Fibroblast of skin of abdomen (primary cell): Measurements from ENCODE around the gene HEATR1. TPM values are rescaled to one million over a fixed set of nuclear protein-coding genes. Genes with fewer than 3 reads are reported as not detected.
"Not testable (repeated sequence)": the region's sequence is repeated elsewhere in the genome, so short reads cannot be mapped to it uniquely, and the experiment has no call there.

Experiments used
- DNase-seq: peaks from one replicate; pipeline ENCODE4 v3.0.0-alpha.2; 2013
- polyA plus RNA-seq, 2 experiments: library from polyadenylated mRNA; unstranded; fragments of 120-200 nt; gene quantifications; one replicate each; pipeline ENCODE4 v1.2.1, GENCODE V29; 2013; ENCODE audit not compliant: insufficient read length in 2 of 2

HEATR1 gene
- 23.7 TPM for polyA plus RNA-seq (2013, experiment 1 of 2; ENCODE audit: insufficient read length)
- polyA plus RNA-seq (2013, experiment 2 of 2; ENCODE audit: insufficient read length), result 22.7 TPM

GRCh38 chr1:236603991-236604904 is at the start of gene HEATR1:
TSS of gene HEATR1 (minus strand) at chr1:236604516. CDS start at chr1:236604095, 421 bp downstream.
- DNase-seq, result peak; percentile 95

GRCh38 chr1:236645016-236645680 is 40.8 kb upstream of the HEATR1 start:
- DNase-seq, result no peak

GRCh38 chr1:236642763-236643162 is 38.4 kb upstream of the HEATR1 start:
- DNase-seq, result no peak

GRCh38 chr1:236639686-236640085 is 35.4 kb upstream of the HEATR1 start:
- no peak for DNase-seq

GRCh38 chr1:236638945-236639344 is 34.6 kb upstream of the HEATR1 start:
- no peak for DNase-seq

- no peak for DNase-seq
Measured at GRCh38 chr1:236636017-236636416, 31.7 kb upstream of the HEATR1 start.

GRCh38 chr1:236627727-236628408 is 23.6 kb upstream of the HEATR1 start:
- no peak for DNase-seq

- DNase-seq, result no peak
Measured at GRCh38 chr1:236623371-236624166, 19.3 kb upstream of the HEATR1 start.

GRCh38 chr1:236622407-236622806 is 18.1 kb upstream of the HEATR1 start:
- no peak for DNase-seq

- no peak for DNase-seq
Measured at GRCh38 chr1:236619398-236619797, 15.1 kb upstream of the HEATR1 start.

GRCh38 chr1:236618507-236618906 is 14.2 kb upstream of the HEATR1 start:
- no peak for DNase-seq

GRCh38 chr1:236615399-236616148 is 11.3 kb upstream of the HEATR1 start:
- DNase-seq, result no peak

GRCh38 chr1:236612349-236612748 is 8.0 kb upstream of the HEATR1 start:
- DNase-seq, result no peak

GRCh38 chr1:236608930-236609726 is 4.8 kb upstream of the HEATR1 start:
- DNase-seq, result peak; percentile 50

- not testable (repeated sequence) for DNase-seq
Measured at GRCh38 chr1:236607597-236607996, 3.3 kb upstream of the HEATR1 start.

GRCh38 chr1:236604905-236605806 is 840 bp upstream of the HEATR1 start:
- no peak for DNase-seq

GRCh38 chr1:236602171-236602570 is 2.1 kb downstream of the HEATR1 start:
- DNase-seq, result no peak

GRCh38 chr1:236590553-236591150 is 13.7 kb downstream of the HEATR1 start:
- no peak for DNase-seq

GRCh38 chr1:236589531-236589930 is 14.8 kb downstream of the HEATR1 start:
- no peak for DNase-seq
